Adrenal gland (tissue), 19 donors: Measurements from ENCODE around the gene TEX50. TPM values are rescaled to one million over a fixed set of nuclear protein-coding genes. Genes with fewer than 3 reads are reported as not detected.
"Not testable (repeated sequence)": the region's sequence is repeated elsewhere in the genome, so short reads cannot be mapped to it uniquely, and the experiment has no call there.

Experiments
- DNase-seq, 7 donors: peaks; one replicate each; pipeline ENCODE4 v3.0.0-alpha.2; 2019 to 2020
- H3K27ac ChIP-seq, 5 donors: fragments of 200-600 bp; sonication (generic) in 4 of 5; 1 replicate in 3 of 5; 2 replicates in 2 of 5; pipeline versions ENCODE4 v1.5.1 to v1.8.0; 2016 to 2020; ENCODE audit warnings: mild to moderate bottlenecking in 1 of 5
- H3K27me3 ChIP-seq: fragments of 200-600 bp; 2 replicates; pipeline ENCODE4 v1.8.0; 2021
- H3K36me3 ChIP-seq, 2 donors: fragments of 200-600 bp; replicated peaks in 1 of 2; 1 replicate in 1 of 2; 2 replicates in 1 of 2; pipeline versions ENCODE4 v1.5.1 to v1.8.0; 2018 to 2022
- H3K4me1 ChIP-seq, 2 donors: fragments of 200-600 bp; replicated peaks in 1 of 2; 1 replicate in 1 of 2; 2 replicates in 1 of 2; pipeline versions ENCODE4 v1.5.1 to v1.8.0; 2018 to 2021
- H3K4me3 ChIP-seq, 4 donors: fragments of 200-600 bp; sonication (generic) in 3 of 4; one replicate each; pipeline ENCODE4 v1.5.1; 2016 to 2018
- H3K9me3 ChIP-seq, 3 donors: fragments of 200-600 bp; sonication (generic) in 1 of 3; replicated peaks in 1 of 3; 1 replicate in 2 of 3; 2 replicates in 1 of 3; pipeline versions ENCODE4 v1.5.1 to v1.8.0; 2016 to 2021
- POLR2A ChIP-seq, 2 donors: fragments of 450-650 bp; IDR thresholded peaks; one replicate each; pipeline ENCODE4 v1.6.1; 2017; ENCODE audit warnings: antibody characterized with exemption in 2 of 2, mild to moderate bottlenecking in 2 of 2, moderate library complexity in 1 of 2
- WGBS, 4 donors: extraction: QIAGEN DNeasy Blood & Tissue Kit in 2 of 4; methylation state at CpG; one replicate each; pipeline versions ENCODE4 v1.1.5 to v1.1.7; 2013 to 2017; 5-methylcytosine and 5-hydroxymethylcytosine counted together
- intact Hi-C, 2 donors: fragments of 100-400 bp; cut with DNase I; formaldehyde crosslinking; loops; one replicate each; pipeline versions ENCODE4 v1.14.1 to v1.15.0; 2022 to 2023
- long read RNA-seq, 10 donors: library from polyadenylated mRNA in 3 of 10; unstranded in 2 of 10; stranded (forward) in 1 of 10; transcript quantifications; one replicate each; pipeline ENCODE4 v2.0.0 and lab custom pipeline, GENCODE V29; 2021 to 2026
- polyA plus RNA-seq, 3 donors: library from polyadenylated mRNA; stranded (reverse); fragments of 200-250 nt in 2 of 3; fragments of 350-450 nt in 1 of 3; fragmentation: Illumina TruSeq in 1 of 3; extraction: RNeasy Lipid Tissue Mini Kit (QIAGEN cat#74804) in 1 of 3; gene quantifications; one replicate each; pipeline ENCODE4 v1.2.3, GENCODE V29; 2013 to 2014
- total RNA-seq, 9 donors: library from RNA; depleted of rRNA in 4 of 9; stranded (reverse); fragments of >200 nt in 4 of 9; fragments of 120-200 nt in 1 of 9; fragmentation: NEBNext Ultra II Directional in 1 of 9; extraction: Animal tissue kit (Norgen Biotek cat#: 25700) in 1 of 9; gene quantifications; one replicate each; pipeline versions ENCODE4 v1.1.0 to v1.2.4, GENCODE V29; 2013 to 2023
- TF ChIP-seq, protein P1 (sequence below), 6 experiments: fragments of 450-650 bp in 4 of 6; fragments of 200-600 bp in 2 of 6; sonication (generic) in 1 of 6; IDR thresholded peaks; 1 replicate in 5 of 6; 2 replicates in 1 of 6; pipeline versions ENCODE4 v1.5.1 to v1.8.0; 2016 to 2021; ENCODE audit warnings: antibody characterized with exemption in 6 of 6, mild to moderate bottlenecking in 2 of 6, moderate library complexity in 1 of 6
- donor health status: healthy with polysubstance abuse.
- donor health status: Bipolar disorder and iron deficiency.
- donor health status: DM: yes; HTN: yes; CAD: no.
- donor health status: DM: no; HTN: no; CAD: no.
- donor health status: DM: no; HTN: no; CAD: no.
- donor health status: DM: yes; HTN: yes; CAD: no.

TEX50 gene, protein sequence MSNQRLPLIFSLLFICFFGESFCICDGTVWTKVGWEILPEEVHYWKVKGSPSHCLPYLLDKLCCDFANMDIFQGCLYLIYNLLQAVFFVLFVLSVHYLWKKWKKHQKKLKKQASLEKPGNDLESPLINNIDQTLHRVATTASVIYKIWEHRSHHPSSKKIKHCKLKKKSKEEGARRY
- not detected for total RNA-seq
- not detected for polyA plus RNA-seq
- long read RNA-seq, donor 1: 0 reads
- long read RNA-seq, donor 2: 0 reads
- long read RNA-seq, donor 3: 0 reads
- long read RNA-seq, donor 4: 0 reads
- long read RNA-seq, donor 5: 0 reads
- long read RNA-seq, donor 6: 0 reads
- long read RNA-seq, donor 7: 0 reads
- long read RNA-seq, donor 8: 0 reads
- long read RNA-seq, donor 9: 0 reads
- long read RNA-seq, donor 10: 0 reads

DNA sequence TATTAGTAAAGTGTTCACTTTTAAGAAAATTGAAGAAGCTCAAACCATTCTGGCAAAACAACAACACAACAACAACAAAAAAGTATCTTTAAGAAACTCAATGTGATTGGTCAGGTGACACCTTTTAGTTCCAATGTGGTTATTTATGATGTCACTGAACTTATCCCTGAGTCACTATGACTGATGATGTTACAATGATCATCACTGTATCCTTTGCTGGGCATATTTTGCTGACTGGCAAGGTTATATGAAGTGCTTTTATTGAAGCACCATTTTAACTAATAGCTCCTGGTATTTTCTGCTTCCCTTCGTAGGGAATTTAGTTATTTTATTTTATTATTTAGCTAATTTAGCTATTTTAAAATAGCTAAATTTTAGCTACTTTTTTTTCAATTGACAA, at the start of gene TEX50:
TEX50 (plus strand) TSS at position 223 of the 400 bp plus-strand sequence. CDS start 184 bp downstream, outside the sequence.
- no peak within 1 kb of the TSS for H3K4me3 ChIP-seq
- no peaks in the 10 kb centered on the region for H3K27me3 ChIP-seq
- DNase-seq: no peak
- whole genome bisulfite sequencing, 4 donors: 78 to 87% (median 85%) methylated on average over 1 of the region's 1 CpG
- no peak for TF ChIP-seq POLR2A (IDR thresholded peaks at IDR 0.05)
- TF ChIP-seq, protein P1, sequence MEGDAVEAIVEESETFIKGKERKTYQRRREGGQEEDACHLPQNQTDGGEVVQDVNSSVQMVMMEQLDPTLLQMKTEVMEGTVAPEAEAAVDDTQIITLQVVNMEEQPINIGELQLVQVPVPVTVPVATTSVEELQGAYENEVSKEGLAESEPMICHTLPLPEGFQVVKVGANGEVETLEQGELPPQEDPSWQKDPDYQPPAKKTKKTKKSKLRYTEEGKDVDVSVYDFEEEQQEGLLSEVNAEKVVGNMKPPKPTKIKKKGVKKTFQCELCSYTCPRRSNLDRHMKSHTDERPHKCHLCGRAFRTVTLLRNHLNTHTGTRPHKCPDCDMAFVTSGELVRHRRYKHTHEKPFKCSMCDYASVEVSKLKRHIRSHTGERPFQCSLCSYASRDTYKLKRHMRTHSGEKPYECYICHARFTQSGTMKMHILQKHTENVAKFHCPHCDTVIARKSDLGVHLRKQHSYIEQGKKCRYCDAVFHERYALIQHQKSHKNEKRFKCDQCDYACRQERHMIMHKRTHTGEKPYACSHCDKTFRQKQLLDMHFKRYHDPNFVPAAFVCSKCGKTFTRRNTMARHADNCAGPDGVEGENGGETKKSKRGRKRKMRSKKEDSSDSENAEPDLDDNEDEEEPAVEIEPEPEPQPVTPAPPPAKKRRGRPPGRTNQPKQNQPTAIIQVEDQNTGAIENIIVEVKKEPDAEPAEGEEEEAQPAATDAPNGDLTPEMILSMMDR (IDR thresholded peaks at IDR 0.05): no peak
- intact Hi-C loops: no loop called here
- no peaks in the 10 kb centered on the region for H3K36me3 ChIP-seq
- peaks cover 5 to 10% of the 10 kb centered on the region in 2 donors for H3K4me1 ChIP-seq
- H3K27ac ChIP-seq: no peak within 1 kb of the TSS
- H3K9me3 ChIP-seq: no peaks in the 10 kb centered on the region

DNA sequence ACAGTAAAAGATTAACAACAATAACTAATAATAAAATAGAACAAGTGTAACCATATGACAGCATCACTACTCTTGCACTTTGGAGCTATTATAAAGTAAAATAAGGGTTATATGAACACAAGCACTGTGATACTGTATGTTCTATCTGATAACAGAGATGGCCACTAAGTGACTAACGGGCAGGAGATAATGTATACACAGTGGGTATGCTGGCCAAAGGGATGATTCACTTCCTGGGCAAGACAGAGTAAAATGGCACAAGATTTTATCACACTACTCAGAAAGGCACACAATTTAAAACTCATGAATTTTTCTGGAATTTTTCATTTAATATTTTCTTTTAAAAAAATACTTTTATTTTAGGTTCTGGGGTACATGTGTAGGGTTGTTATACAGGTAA, 44.6 kb upstream of the TEX50 start:
- Histone ChIP-seq H3K36me3 (no peaks in the 10 kb centered on the region), H3K9me3 (no peaks in the 10 kb centered on the region), H3K27me3 (no peaks in the 10 kb centered on the region), H3K4me3 (no peak overlapping the region), H3K27ac (no peak overlapping the region), H3K4me1 (no peaks in the 10 kb centered on the region)
- WGBS, 4 donors: 36 to 51% (median 40%) methylated on average over 1 of the region's 1 CpG
- TF ChIP-seq, protein P1 (IDR thresholded peaks at IDR 0.05): no peak
- no peak for TF ChIP-seq POLR2A (IDR thresholded peaks at IDR 0.05)
- intact Hi-C loops: no loop called here
- no peak for DNase-seq

DNA sequence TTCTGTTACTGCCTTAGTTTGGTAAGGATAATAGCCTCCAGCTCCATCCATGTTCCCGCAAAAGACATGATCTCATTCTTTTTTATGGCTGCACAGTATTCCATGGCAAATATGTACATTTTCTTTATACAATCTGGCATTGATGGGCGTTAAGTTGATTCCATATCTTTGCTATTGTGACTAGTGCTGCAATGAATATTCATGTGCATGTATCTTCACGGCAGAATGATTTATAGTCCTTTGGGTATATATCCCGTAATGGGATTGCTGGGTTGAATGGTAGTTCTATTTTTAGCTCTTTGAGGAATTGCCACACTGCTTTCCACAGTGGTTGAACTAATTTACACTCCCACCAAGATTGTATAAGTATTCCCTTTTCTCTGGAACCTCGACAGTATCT, 44.0 kb upstream of the TEX50 start:
- H3K36me3 ChIP-seq, H3K4me3 ChIP-seq, intact Hi-C loops, H3K27ac ChIP-seq, H3K27me3 ChIP-seq, DNase-seq, H3K4me1 ChIP-seq, H3K9me3 ChIP-seq: not testable (repeated sequence)
- WGBS, 4 donors: 83 to 85% (median 83%) methylated on average over 5 of the region's 5 CpGs

DNA sequence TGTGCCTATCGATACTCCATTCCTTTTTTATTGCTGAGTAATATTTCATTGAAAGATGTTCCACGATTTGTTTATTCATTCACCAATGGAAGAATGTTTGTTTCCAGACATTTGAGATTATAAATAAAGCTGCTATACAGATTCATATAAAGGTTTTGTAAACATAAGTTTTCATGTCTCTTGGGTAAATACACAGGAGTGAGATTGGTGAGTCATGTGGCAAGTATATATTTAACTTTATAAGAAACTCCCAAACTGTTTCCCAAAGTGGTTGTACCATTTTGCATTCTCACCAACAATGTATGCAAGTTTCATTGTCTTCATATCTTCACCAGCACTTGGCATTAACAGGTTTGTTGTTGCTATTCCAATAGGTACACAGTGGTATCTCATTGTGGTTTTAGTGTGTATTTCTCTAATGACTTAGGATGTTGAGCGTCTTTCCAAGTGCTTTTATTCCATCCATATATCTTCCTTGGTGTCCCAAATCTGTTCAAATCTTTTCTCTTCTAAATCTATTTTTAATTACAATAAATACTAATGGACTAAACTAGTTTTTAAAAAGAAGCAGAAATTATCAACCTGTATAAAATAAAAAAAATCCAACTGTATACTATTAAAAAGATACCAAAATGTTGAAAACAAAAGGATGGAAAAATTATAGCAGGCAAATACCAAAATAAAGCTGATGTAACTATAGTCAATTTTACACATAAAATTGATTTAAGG, 38.9 kb upstream of the TEX50 start:
- Histone ChIP-seq H3K27ac (no peak overlapping the region), H3K4me3 (no peak overlapping the region), H3K27me3 (no peaks in the 10 kb centered on the region), H3K9me3 (no peaks in the 10 kb centered on the region), H3K4me1 (no peaks in the 10 kb centered on the region), H3K36me3 (no peaks in the 10 kb centered on the region)
- no peak for DNase-seq
- 85 to 93% (median 89%) methylated on average over 3 of the region's 3 CpGs for WGBS, 4 donors
- intact Hi-C loops: no loop called here
- TF ChIP-seq, protein P1 (IDR thresholded peaks at IDR 0.05): no peak
- no peak for TF ChIP-seq POLR2A (IDR thresholded peaks at IDR 0.05)
